Measurements from ENCODE around the gene SYNGR3.

DNA sequence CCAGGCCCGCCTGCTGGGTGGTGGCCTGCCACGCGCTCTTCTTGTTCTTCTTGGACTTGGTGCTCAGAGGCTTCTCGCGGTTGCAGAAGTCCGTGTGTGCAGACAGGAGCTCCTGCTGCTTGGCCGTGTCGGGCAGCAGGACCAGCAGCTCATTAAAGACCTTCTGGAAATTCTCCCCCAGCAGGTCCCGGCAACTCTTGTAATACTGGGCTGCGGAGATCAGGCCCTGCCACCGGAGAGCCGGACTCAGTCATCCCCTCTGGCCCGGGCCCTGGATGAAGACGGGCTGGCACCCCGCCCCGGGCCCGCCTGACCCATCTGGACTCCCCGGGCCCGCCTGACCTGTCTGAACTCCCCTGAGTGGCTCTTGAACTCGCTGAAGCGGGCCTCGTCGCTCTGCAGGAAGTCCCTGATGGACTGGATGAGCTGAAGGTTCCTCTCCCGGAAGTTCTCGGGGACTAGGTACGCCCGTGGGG is 8.6 kb downstream of the SYNGR3 start:
- TF ChIP-seq POLR2AphosphoS5 (IDR thresholded peaks at IDR 0.05) (no peak), POLR2A (IDR thresholded peaks at IDR 0.05) (no peak)
- TF ChIP-seq, protein P1, sequence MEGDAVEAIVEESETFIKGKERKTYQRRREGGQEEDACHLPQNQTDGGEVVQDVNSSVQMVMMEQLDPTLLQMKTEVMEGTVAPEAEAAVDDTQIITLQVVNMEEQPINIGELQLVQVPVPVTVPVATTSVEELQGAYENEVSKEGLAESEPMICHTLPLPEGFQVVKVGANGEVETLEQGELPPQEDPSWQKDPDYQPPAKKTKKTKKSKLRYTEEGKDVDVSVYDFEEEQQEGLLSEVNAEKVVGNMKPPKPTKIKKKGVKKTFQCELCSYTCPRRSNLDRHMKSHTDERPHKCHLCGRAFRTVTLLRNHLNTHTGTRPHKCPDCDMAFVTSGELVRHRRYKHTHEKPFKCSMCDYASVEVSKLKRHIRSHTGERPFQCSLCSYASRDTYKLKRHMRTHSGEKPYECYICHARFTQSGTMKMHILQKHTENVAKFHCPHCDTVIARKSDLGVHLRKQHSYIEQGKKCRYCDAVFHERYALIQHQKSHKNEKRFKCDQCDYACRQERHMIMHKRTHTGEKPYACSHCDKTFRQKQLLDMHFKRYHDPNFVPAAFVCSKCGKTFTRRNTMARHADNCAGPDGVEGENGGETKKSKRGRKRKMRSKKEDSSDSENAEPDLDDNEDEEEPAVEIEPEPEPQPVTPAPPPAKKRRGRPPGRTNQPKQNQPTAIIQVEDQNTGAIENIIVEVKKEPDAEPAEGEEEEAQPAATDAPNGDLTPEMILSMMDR (IDR thresholded peaks at IDR 0.05): no peak

All from prostate gland (tissue), 2 donors.